Smooth muscle cell (in vitro differentiated cells): Measurements from ENCODE around the gene LUC7L. TPM values are rescaled to one million over a fixed set of nuclear protein-coding genes. Genes with fewer than 3 reads are reported as not detected.
"Not testable (repeated sequence)": the region's sequence is repeated elsewhere in the genome, so short reads cannot be mapped to it uniquely, and the experiment has no call there.

ENCODE experiments used
- DNase-seq: peaks from one replicate; lab custom pipeline; 2025; ENCODE audit not compliant: unreplicated experiment; lab: John Stamatoyannopoulos, UW
- H2AFZ ChIP-seq: fragments of 200-600 bp; sonication (generic); 2 replicates; pipeline ENCODE4 v1.6.0; 2016; ENCODE audit warnings: antibody characterized with exemption, low read depth, mild to moderate bottlenecking
- H3F3A ChIP-seq: fragments of 200-600 bp; sonication (generic); 2 replicates; pipeline ENCODE4 v1.6.0; 2017; ENCODE audit warnings: antibody characterized with exemption, low read depth
- H3K27ac ChIP-seq: fragments of 200-600 bp; sonication (generic); 2 replicates; pipeline ENCODE4 v1.5.1; 2016; ENCODE audit warnings: low read depth, mild to moderate bottlenecking
- H3K27me3 ChIP-seq: fragments of 200-600 bp; sonication (generic); 2 replicates; pipeline ENCODE4 v1.6.1; 2016; ENCODE audit warnings: low read depth, mild to moderate bottlenecking
- H3K36me3 ChIP-seq: fragments of 200-600 bp; sonication (generic); 2 replicates; pipeline ENCODE4 v1.5.1; 2016; ENCODE audit warnings: low read depth
- H3K4me1 ChIP-seq: fragments of 200-600 bp; sonication (generic); 2 replicates; pipeline ENCODE4 v1.5.1; 2016; ENCODE audit warnings: low read depth
- H3K4me2 ChIP-seq: fragments of 200-600 bp; sonication (generic); 2 replicates; pipeline ENCODE4 v1.6.0; 2016; ENCODE audit warnings: mild to moderate bottlenecking
- H3K4me3 ChIP-seq: fragments of 200-600 bp; sonication (generic); 2 replicates; pipeline ENCODE4 v1.5.1; 2016; ENCODE audit warnings: mild to moderate bottlenecking
- H3K79me2 ChIP-seq: fragments of 200-600 bp; sonication (generic); 2 replicates; pipeline ENCODE4 v1.6.0; 2016; ENCODE audit warnings: low read depth, mild to moderate bottlenecking
- H3K9ac ChIP-seq: fragments of 200-600 bp; sonication (generic); 2 replicates; pipeline ENCODE4 v1.6.0; 2016; ENCODE audit warnings: low read depth
- H3K9me3 ChIP-seq: fragments of 200-600 bp; sonication (generic); replicated peaks from 2 replicates; pipeline ENCODE4 v1.5.1; 2016; ENCODE audit warnings: low read depth
- H4K20me1 ChIP-seq: fragments of 200-600 bp; sonication (generic); 2 replicates; pipeline ENCODE4 v1.6.0; 2016; ENCODE audit warnings: low read depth
- WGBS: methylation state at CpG from one replicate; pipeline ENCODE4 v1.1.7; 2016; ENCODE audit warnings: low lambda C conversion rate; 5-methylcytosine and 5-hydroxymethylcytosine counted together
- polyA plus RNA-seq: library from polyadenylated mRNA; unstranded; fragments of >200 nt; fragmentation: Nextera tagmentation; extraction: Ambion mirVana; gene quantifications from 2 replicates; pipeline ENCODE4 v1.2.1, GENCODE V29; 2016
- total RNA-seq: library from RNA; depleted of rRNA; stranded (reverse); fragments of >200 nt; gene quantifications from 2 replicates; pipeline ENCODE4 v1.2.3, GENCODE V29; 2014
- TF ChIP-seq, protein P1 (sequence below): fragments of 200-600 bp; sonication (generic); IDR thresholded peaks from 2 replicates; pipeline ENCODE4 v1.5.1; 2017; ENCODE audit warnings: borderline replicate concordance, mild to moderate bottlenecking, antibody characterized with exemption; ENCODE audit not compliant: insufficient read depth, poor library complexity, severe bottlenecking

The LUC7L gene
- total and polyA plus RNA-seq, 2 experiments from 2014 or later: 56.2 to 70.6 TPM

DNA sequence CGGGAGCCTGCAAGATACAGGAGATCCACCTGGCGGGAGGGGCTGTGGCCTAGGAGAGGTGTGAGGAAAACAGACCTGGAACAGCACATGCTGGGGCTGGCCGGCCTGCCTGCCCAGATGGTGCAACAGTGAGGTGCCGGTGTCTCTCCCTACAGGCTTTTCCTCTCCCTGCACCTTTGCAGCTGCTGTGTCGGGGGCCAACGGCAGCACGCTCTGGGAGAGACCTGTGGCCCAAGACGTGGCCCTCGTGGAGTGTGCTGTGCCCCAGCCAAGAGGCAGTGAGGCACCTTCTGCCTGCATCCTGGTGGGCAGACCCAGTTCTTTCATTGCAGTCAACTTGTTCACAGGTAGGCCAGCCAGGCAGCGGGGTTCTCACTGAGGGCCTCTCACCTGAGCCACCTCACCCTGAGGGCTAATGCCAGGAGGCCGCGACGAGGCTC is 30.6 kb upstream of the LUC7L start:
- H3K27ac ChIP-seq: no peak overlapping the region
- WGBS: 97% methylated on average over 11 of the region's 13 CpGs
- H3K9me3 ChIP-seq: no peaks in the 10 kb centered on the region
- no peak overlapping the region for H3K4me2 ChIP-seq
- H3K4me3 ChIP-seq: no peak overlapping the region
- no peaks in the 10 kb centered on the region for H3K36me3 ChIP-seq
- no peaks in the 10 kb centered on the region for H4K20me1 ChIP-seq
- no peaks in the 10 kb centered on the region for H3K79me2 ChIP-seq
- no peak overlapping the region for H3K9ac ChIP-seq
- H3K4me1 ChIP-seq: no peaks in the 10 kb centered on the region
- no peak for DNase-seq
- H3K27me3 ChIP-seq: no peaks in the 10 kb centered on the region
- H2AFZ ChIP-seq: no peak overlapping the region
- TF ChIP-seq, protein P1, sequence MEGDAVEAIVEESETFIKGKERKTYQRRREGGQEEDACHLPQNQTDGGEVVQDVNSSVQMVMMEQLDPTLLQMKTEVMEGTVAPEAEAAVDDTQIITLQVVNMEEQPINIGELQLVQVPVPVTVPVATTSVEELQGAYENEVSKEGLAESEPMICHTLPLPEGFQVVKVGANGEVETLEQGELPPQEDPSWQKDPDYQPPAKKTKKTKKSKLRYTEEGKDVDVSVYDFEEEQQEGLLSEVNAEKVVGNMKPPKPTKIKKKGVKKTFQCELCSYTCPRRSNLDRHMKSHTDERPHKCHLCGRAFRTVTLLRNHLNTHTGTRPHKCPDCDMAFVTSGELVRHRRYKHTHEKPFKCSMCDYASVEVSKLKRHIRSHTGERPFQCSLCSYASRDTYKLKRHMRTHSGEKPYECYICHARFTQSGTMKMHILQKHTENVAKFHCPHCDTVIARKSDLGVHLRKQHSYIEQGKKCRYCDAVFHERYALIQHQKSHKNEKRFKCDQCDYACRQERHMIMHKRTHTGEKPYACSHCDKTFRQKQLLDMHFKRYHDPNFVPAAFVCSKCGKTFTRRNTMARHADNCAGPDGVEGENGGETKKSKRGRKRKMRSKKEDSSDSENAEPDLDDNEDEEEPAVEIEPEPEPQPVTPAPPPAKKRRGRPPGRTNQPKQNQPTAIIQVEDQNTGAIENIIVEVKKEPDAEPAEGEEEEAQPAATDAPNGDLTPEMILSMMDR: no peak
- H3F3A ChIP-seq: no peaks in the 10 kb centered on the region

DNA sequence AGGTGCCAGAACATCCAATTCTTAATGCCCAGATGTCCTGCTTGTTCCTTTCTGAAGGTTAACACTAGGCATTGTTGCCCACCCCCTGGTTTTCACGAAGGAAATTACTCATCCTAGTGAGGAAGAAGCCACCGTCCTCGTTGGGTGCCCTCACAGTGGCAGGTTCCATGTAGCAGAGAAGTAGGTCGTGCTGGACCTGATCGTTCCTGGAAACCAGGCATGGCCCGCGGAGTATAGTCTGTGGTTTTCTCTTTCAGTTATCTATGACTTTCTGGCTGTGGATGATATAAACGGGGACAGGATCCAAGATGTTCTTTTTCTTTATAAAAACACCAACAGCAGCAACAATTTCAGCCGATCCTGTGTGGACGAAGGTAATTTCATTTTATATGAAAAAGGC is 30.0 kb upstream of the LUC7L start:
- Histone ChIP-seq H3K9ac (no peak overlapping the region), H3K27me3 (no peaks in the 10 kb centered on the region), H4K20me1 (no peaks in the 10 kb centered on the region), H3K36me3 (no peaks in the 10 kb centered on the region), H2AFZ (no peak overlapping the region), H3K4me3 (no peak overlapping the region), H3F3A (no peaks in the 10 kb centered on the region), H3K4me1 (no peaks in the 10 kb centered on the region), H3K9me3 (no peaks in the 10 kb centered on the region), H3K79me2 (no peaks in the 10 kb centered on the region), H3K27ac (no peak overlapping the region), H3K4me2 (no peak overlapping the region)
- TF ChIP-seq, protein P1: no peak
- no peak for DNase-seq
- 96% methylated on average over 10 of the region's 10 CpGs for WGBS

DNA sequence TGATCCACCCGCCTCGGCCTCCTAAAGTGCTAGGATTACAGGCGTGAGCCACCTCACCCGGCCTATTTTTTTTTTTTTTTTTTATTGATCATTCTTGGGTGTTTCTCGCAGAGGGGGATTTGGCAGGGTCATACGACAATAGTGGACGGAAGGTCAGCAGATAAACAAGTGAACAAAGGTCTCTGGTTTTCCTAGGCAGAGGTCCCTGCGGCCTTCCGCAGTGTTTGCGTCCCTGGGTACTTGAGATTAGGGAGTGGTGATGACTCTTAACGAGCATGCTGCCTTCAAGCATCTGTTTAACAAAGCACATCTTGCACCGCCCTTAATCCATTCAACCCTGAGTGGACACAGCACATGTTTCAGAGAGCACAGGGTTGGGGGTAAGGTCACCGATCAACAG is 28.8 kb upstream of the LUC7L start:
- H3K4me2 ChIP-seq, H3K4me1 ChIP-seq, H2AFZ ChIP-seq, H3K27me3 ChIP-seq, H3K79me2 ChIP-seq, DNase-seq, H4K20me1 ChIP-seq, H3K36me3 ChIP-seq, H3F3A ChIP-seq, H3K4me3 ChIP-seq, H3K27ac ChIP-seq, H3K9me3 ChIP-seq, H3K9ac ChIP-seq: not testable (repeated sequence)
- WGBS: 95% methylated on average over 11 of the region's 13 CpGs

DNA sequence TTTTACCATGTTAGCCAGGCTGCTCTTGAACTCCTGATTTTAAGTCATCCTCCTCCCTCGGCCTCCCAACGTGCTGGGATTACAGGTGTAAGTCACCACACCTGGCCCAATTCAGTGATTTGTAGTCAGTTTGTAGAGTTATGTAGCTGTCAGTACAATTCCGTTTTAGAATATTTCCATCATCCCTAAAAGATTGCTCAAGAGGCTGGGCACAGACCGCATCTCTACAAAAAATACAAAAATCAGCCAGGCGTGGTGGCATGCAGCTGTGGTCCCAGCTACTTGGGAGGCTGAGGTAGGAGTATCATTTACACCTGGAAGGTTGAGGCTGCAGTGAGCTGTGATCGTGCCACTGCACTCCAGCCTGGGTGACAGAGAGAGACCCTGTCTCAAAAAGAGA is 25.9 kb upstream of the LUC7L start:
- H3K27ac ChIP-seq: no peak overlapping the region
- 98% methylated on average over 6 of the region's 6 CpGs for WGBS

More for the DNA sequence above, 25.9 kb upstream of the LUC7L start:
- no peaks in the 10 kb centered on the region for H4K20me1 ChIP-seq
- H3K4me1 ChIP-seq: no peaks in the 10 kb centered on the region
- no peak overlapping the region for H3K9ac ChIP-seq
- H3K79me2 ChIP-seq: no peaks in the 10 kb centered on the region
- DNase-seq: no peak
- no peaks in the 10 kb centered on the region for H3K36me3 ChIP-seq
- H2AFZ ChIP-seq: no peak overlapping the region
- H3F3A ChIP-seq: no peaks in the 10 kb centered on the region
- no peak overlapping the region for H3K4me3 ChIP-seq
- TF ChIP-seq, protein P1: no peak
- H3K27me3 ChIP-seq: no peaks in the 10 kb centered on the region
- H3K4me2 ChIP-seq: no peak overlapping the region
- no peaks in the 10 kb centered on the region for H3K9me3 ChIP-seq
